Activated T-helper 1 cell treated with anti-CD3 and anti-CD28 coated beads, Interleukin-12 subunit alpha, Interleukin-12 subunit beta, Interleukin-2, Interleukin-4 antibody, amounts not matched to agents 30 ng/mL and 10 ng/mL and 1 ng/mL, durations not matched to agents 14 hours and 24 hours and 36 hours (primary cell): ENCODE results near the gene KIAA1614. TPM values are rescaled to one million over a fixed set of nuclear protein-coding genes. Genes with fewer than 3 reads are reported as not detected.

Experiments used
- DNase-seq: peaks from one replicate; pipeline ENCODE4 v3.0.0; 2021; ENCODE audit warnings: low spot score
- H3K27ac Mint-ChIP-seq: one replicate; pipeline ENCODE4 v1.8.0; 2021; ENCODE audit warnings: mild to moderate bottlenecking, mixed read lengths
- H3K27me3 Mint-ChIP-seq: one replicate; pipeline ENCODE4 v1.8.0; 2022; ENCODE audit warnings: mild to moderate bottlenecking, moderate library complexity, mixed read lengths; ENCODE audit not compliant: insufficient read depth
- H3K36me3 Mint-ChIP-seq: one replicate; pipeline ENCODE4 v1.8.0; 2021; ENCODE audit warnings: low read depth, mixed read lengths
- H3K4me1 Mint-ChIP-seq: one replicate; pipeline ENCODE4 v1.8.0; 2021; ENCODE audit warnings: low read depth, mixed read lengths
- H3K4me3 Mint-ChIP-seq: one replicate; pipeline ENCODE4 v1.8.0; 2021; ENCODE audit warnings: mild to moderate bottlenecking, moderate library complexity, mixed read lengths
- H3K9me3 Mint-ChIP-seq: one replicate; pipeline ENCODE4 v1.8.0; 2021; ENCODE audit warnings: mixed read lengths
- intact Hi-C: fragments of 100-400 bp; cut with micrococcal nuclease; formaldehyde crosslinking; loops from one replicate; pipeline ENCODE4 v1.15.1; 2024
- total RNA-seq: library from RNA; stranded (reverse); gene quantifications from 2 replicates; pipeline ENCODE4 v1.2.3, GENCODE V29; 2022

KIAA1614 gene
- total RNA-seq, 1 donor from 2014 or later: 0.16 TPM

DNA sequence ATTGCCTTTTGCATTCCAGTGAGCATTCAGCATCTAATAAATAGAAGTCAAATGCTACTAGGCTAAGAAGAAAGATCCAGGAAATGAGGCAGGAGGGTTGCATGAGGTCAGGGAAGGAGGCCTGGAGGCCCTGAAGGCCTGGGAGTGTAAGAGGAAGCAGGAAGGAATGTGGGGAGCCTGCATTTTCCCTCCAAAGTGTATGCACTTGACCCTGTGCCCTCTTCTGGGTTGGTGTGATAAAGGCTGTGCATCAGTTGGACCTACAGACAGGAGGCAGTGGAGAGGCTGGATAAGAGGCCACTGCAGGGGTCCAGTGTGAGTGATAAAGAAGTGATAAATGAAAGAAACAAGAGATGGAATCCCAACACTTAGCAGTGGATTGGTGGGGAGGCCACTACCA is 20.4 kb downstream of the KIAA1614 start:
- Mint-ChIP-seq H3K9me3 (no peaks in the 10 kb centered on the region), H3K36me3 (no peaks in the 10 kb centered on the region), H3K27ac (no peak overlapping the region), H3K27me3 (peaks cover 3% of the 10 kb centered on the region), H3K4me1 (peaks cover 6% of the 10 kb centered on the region), H3K4me3 (no peak overlapping the region)
- intact Hi-C loops: no loop called here
- no peak for DNase-seq

- no peak overlapping the region for H3K27ac Mint-ChIP-seq
- H3K9me3 Mint-ChIP-seq: no peaks in the 10 kb centered on the region
- no peak for DNase-seq
- intact Hi-C loops: no loop called here
- H3K27me3 Mint-ChIP-seq: peaks cover 4% of the 10 kb centered on the region
- H3K36me3 Mint-ChIP-seq: no peaks in the 10 kb centered on the region
- H3K4me1 Mint-ChIP-seq: peaks cover 6% of the 10 kb centered on the region
- no peak overlapping the region for H3K4me3 Mint-ChIP-seq
Observed at GRCh38 chr1:180934563-180934962, 21.9 kb downstream of the KIAA1614 start.

GRCh38 chr1:180935326-180936109 is 22.8 kb downstream of the KIAA1614 start:
- H3K9me3 Mint-ChIP-seq: no peaks in the 10 kb centered on the region
- H3K27ac Mint-ChIP-seq: no peak overlapping the region
- H3K27me3 Mint-ChIP-seq: peaks cover 8% of the 10 kb centered on the region
- intact Hi-C loops: no loop called here
- DNase-seq: no peak
- peaks cover 6% of the 10 kb centered on the region for H3K4me1 Mint-ChIP-seq
- H3K4me3 Mint-ChIP-seq: no peak overlapping the region
- no peaks in the 10 kb centered on the region for H3K36me3 Mint-ChIP-seq

DNA sequence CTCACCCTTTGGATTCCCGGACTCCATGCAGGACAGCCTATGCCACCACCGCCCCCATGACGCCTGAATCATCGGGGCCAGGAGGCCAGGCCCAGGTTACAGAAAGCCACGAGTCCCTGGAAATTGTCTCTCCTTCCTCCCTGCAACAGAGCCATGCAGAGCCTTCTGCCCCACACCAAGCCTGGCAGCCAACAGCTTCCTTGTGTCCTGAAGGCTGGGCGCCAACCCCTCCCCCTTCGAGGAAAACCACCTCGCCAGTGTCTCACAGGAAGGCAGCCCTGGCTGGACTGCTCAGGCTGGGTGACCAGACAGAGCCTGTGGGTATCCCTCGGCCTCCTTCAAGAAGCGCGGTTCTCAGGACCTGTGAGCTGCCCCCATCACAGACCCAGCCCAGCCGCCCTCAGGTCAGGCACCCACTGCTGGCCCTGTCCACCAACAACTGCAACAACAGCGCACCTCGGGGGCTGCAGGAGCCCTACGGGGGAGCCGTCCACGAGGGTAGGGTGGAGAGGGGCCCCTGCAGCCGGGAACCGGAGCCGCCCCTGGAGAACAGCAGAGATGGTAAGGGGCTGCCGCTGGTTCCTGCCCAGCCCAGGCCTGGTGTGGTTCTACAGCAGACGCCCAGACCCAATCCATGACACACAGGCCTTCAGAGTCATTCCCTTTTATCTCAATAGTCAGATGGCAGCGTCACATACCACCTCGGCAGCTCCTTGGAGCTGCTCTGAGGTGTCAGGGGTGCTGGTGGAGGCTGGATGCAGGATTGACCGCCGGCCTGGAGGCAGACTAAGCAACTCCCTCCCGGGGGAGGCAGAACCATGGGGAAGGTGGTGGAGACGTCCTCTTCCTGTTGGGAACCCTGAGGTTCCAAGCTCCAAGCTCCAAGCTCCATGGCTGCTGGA is 23.7 kb downstream of the KIAA1614 start:
- Mint-ChIP-seq H3K9me3 (no peaks in the 10 kb centered on the region), H3K27ac (no peak overlapping the region), H3K36me3 (no peaks in the 10 kb centered on the region), H3K4me1 (peaks cover 6% of the 10 kb centered on the region), H3K27me3 (peaks cover 8% of the 10 kb centered on the region), H3K4me3 (no peak overlapping the region)
- intact Hi-C loops: no loop called here
- DNase-seq: no peak

DNA sequence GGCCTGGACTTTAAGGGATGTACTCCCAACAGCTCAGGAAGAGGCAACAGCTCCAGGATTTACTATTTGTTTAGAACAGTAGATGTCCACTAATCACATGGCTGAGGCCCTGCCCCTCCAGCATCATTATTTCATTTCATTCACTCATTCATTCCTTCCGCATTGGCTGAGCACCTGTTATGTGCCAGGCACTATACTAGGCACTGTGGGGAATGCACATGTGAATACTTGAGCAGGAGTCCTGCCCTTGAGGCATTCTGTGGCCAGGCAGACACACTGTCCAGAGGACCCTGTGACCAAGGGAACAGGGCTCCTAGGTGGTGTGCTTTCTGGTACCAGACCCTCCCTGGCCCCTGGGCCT is 24.3 kb downstream of the KIAA1614 start:
- Mint-ChIP-seq H3K4me1 (peaks cover 6% of the 10 kb centered on the region), H3K27ac (no peak overlapping the region), H3K36me3 (no peaks in the 10 kb centered on the region), H3K4me3 (no peak overlapping the region), H3K27me3 (peaks cover 8% of the 10 kb centered on the region), H3K9me3 (no peaks in the 10 kb centered on the region)
- DNase-seq: no peak
- intact Hi-C loops: no loop called here

DNA sequence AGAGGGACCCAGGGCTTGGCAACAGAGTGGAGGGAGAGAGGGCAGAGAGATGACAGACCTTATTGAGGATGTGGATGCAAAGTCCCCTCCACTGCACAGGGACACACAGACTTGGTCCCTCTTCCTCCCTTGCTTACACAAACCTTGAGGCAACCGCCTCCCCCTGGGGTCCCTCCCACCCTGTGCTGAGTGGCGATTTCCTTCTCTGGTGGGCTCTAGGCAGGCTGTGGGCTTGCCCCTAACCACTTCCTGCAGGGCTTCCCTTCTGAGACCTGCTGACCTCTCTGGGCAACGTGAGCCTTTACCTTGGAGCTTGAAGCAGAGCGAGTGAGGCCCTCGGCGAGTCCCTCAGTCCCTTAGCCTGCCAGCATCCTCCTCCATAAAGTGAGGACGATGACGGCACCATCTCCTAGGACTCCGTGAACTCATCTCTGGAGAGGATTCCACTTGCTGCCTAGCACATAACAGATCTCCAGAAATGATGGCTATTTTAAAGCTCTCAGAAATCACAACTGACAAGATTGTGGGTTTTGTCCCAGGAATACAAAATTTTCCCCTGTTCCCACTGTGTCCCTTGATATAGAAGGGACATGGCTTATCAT is 25.0 kb downstream of the KIAA1614 start:
- H3K4me1 Mint-ChIP-seq: peaks cover 6% of the 10 kb centered on the region
- H3K4me3 Mint-ChIP-seq: no peak overlapping the region
- peaks cover 8% of the 10 kb centered on the region for H3K27me3 Mint-ChIP-seq
- H3K9me3 Mint-ChIP-seq: no peaks in the 10 kb centered on the region
- no peaks in the 10 kb centered on the region for H3K36me3 Mint-ChIP-seq
- DNase-seq: no peak
- no peak overlapping the region for H3K27ac Mint-ChIP-seq
- intact Hi-C loops: no loop called here

GRCh38 chr1:180939073-180939710 is 26.5 kb downstream of the KIAA1614 start:
- Mint-ChIP-seq H3K4me3 (no peak overlapping the region), H3K36me3 (no peaks in the 10 kb centered on the region), H3K27ac (no peak overlapping the region), H3K4me1 (peaks cover 6% of the 10 kb centered on the region), H3K27me3 (peaks cover 4% of the 10 kb centered on the region), H3K9me3 (no peaks in the 10 kb centered on the region)
- intact Hi-C loops: no loop called here
- DNase-seq: no peak

DNA sequence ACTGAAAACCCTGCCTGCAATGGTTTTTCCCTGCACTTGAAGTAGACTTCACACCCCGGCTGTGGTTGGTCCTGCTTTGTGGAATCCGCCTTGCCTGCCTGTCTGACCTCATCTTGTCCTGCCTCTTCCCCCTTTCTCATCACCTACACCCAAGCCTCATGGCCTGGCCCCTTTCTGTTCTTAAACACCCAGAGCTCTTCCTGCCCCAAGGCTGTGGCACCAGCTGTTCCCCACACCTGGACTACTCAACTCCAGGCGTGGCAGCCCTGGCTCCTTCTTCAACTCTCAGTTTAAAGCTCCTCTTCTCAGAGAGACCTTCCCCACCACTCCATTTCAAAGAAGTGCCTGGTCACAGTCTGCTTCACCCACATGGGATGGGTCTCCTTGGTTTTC is 27.0 kb downstream of the KIAA1614 start:
- intact Hi-C loops: no loop called here
- H3K27me3 Mint-ChIP-seq: peaks cover 4% of the 10 kb centered on the region
- H3K9me3 Mint-ChIP-seq: no peaks in the 10 kb centered on the region
- DNase-seq: no peak
- no peak overlapping the region for H3K4me3 Mint-ChIP-seq
- no peak overlapping the region for H3K27ac Mint-ChIP-seq
- H3K4me1 Mint-ChIP-seq: peaks cover 1% of the 10 kb centered on the region
- no peaks in the 10 kb centered on the region for H3K36me3 Mint-ChIP-seq

- no peaks in the 10 kb centered on the region for H3K36me3 Mint-ChIP-seq
- no peaks in the 10 kb centered on the region for H3K4me1 Mint-ChIP-seq
- no peak for DNase-seq
- intact Hi-C loops: no loop called here
- H3K27ac Mint-ChIP-seq: no peak overlapping the region
- peaks cover 4% of the 10 kb centered on the region for H3K27me3 Mint-ChIP-seq
- H3K9me3 Mint-ChIP-seq: no peaks in the 10 kb centered on the region
- no peak overlapping the region for H3K4me3 Mint-ChIP-seq
Observed at GRCh38 chr1:180940445-180940844, 27.7 kb downstream of the KIAA1614 start.

DNA sequence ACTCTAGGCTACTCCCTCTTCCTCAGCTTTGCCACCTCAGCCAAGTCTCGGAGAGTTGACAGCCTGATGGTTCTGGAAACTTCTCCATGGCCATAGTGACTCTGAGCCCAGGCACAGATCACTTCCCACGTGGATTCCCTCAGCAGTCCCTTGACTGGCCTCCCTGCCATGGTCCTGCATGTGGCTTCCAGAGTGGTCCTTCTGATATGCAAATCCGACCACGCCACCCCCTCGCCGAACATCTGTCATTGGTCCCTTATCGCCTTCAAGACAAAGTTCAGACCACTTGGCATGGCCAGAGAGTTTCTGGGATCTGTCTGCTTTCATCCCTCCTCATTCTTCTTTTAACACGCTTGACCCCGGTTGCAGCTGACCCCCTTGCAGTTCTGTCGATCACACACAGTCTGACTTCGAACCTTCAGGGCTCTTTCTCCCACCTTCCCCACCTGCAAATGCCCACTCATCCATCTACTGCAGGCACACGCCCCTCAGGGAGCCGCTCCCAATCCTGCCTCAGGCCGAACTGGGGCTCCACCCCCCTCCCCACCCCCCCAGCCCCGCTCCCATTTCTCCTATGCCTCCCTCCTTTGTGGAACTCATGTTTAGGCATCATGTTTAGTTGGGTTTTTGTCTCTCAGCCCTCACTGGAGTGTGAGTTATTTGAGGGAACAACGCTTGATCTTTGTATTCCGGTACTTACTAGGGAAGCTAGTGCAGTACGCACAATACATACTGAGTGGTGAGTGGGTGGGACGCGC is 29.0 kb downstream of the KIAA1614 start:
- intact Hi-C loops: no loop called here
- H3K27ac Mint-ChIP-seq: no peak overlapping the region
- peaks cover 3% of the 10 kb centered on the region for H3K9me3 Mint-ChIP-seq
- H3K27me3 Mint-ChIP-seq: peaks cover 4% of the 10 kb centered on the region
- no peak for DNase-seq
- H3K36me3 Mint-ChIP-seq: peaks cover 6% of the 10 kb centered on the region
- peaks cover 2% of the 10 kb centered on the region for H3K4me1 Mint-ChIP-seq
- H3K4me3 Mint-ChIP-seq: no peak overlapping the region

DNA sequence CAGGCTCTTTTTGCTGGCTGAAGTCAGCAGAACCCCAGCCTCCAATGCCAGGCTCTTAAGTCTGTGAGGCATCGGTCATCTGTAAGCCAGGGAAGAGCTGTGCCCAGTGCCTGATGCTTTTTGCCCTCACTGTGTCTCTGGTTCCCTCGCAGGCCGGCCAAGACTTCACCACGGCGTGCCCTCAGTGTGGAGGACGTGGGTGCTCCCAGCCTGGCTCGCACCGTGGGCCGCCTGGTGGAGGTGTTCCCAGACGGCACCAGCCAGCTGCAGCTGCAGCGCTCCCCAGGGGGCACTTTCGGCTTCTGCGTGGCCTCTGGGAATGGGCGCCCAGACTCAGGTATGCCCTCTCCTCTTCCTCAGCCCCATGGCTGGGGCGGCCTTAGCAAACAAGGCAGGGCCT is 32.5 kb downstream of the KIAA1614 start:
- peaks cover 28% of the 10 kb centered on the region for H3K36me3 Mint-ChIP-seq
- H3K4me3 Mint-ChIP-seq: no peak overlapping the region
- H3K27ac Mint-ChIP-seq: no peak overlapping the region
- H3K27me3 Mint-ChIP-seq: no peaks in the 10 kb centered on the region
- DNase-seq: no peak
- H3K4me1 Mint-ChIP-seq: peaks cover 6% of the 10 kb centered on the region
- intact Hi-C loops: no loop called here
- peaks cover 18% of the 10 kb centered on the region for H3K9me3 Mint-ChIP-seq

GRCh38 chr1:180945551-180945950 is 32.9 kb downstream of the KIAA1614 start:
- DNase-seq: no peak
- no peak overlapping the region for H3K27ac Mint-ChIP-seq
- intact Hi-C loops: no loop called here
- H3K27me3 Mint-ChIP-seq: no peaks in the 10 kb centered on the region
- peaks cover 6% of the 10 kb centered on the region for H3K4me1 Mint-ChIP-seq
- H3K36me3 Mint-ChIP-seq: peaks cover 29% of the 10 kb centered on the region
- peaks cover 18% of the 10 kb centered on the region for H3K9me3 Mint-ChIP-seq
- no peak overlapping the region for H3K4me3 Mint-ChIP-seq
